ENCODE results near the gene MYOD1.

MYOD1 gene

GRCh38 chr11:17694494-17695110, 24.8 kb upstream of the MYOD1 start:
- POLR2A ChIA-PET, result no interaction called here
- Histone ChIP-seq H3K27me3 (replicated peaks in 2 of 5; ENCODE audit: control insufficient read depth in 4 of 5, insufficient read depth in 5 of 5, low read length in 4 of 5) (peaks cover 12 to 84% (median 24%) of the 10 kb centered on the region in 5 experiments), H3K4me3 (ENCODE audit: control insufficient read depth in 1 of 7, extremely low read depth in 1 of 7, insufficient read depth in 4 of 7, low read depth in 2 of 7, low read length in 6 of 7) (no peak overlapping the region), H3K9me3 (ENCODE audit: control extremely low read depth in 1 of 5, control insufficient read depth in 4 of 5, insufficient read depth in 2 of 5, low read depth in 1 of 5, low read length in 4 of 5) (peaks cover 0 to 2% (median 0%) of the 10 kb centered on the region in 5 experiments), H3K36me3 (ENCODE audit: control insufficient read depth in 4 of 4, insufficient read depth in 4 of 4, low read length in 3 of 4) (no peaks in the 10 kb centered on the region), H3K27ac (ENCODE audit: insufficient read depth in 1 of 2, low read depth in 1 of 2, low read length in 2 of 2, poor library complexity in 1 of 2, severe bottlenecking in 2 of 2) (no peak overlapping the region), H3K4me1 (ENCODE audit: control extremely low read depth in 1 of 4, control insufficient read depth in 4 of 4, insufficient read depth in 4 of 4, low read length in 3 of 4) (peaks cover 0 to 2% (median 0%) of the 10 kb centered on the region in 4 experiments)
- CTCF ChIA-PET, result no interaction called here
- 92% methylated on average over 9 of the region's 10 CpGs for WGBS (ENCODE audit: insufficient coverage)
- no peak for DNase-seq

- ChIA-PET CTCF (no interaction called here), POLR2A (no interaction called here)
- Histone ChIP-seq H3K36me3 (ENCODE audit: control insufficient read depth in 4 of 4, insufficient read depth in 4 of 4, low read length in 3 of 4) (no peaks in the 10 kb centered on the region), H3K27ac (ENCODE audit: insufficient read depth in 1 of 2, low read depth in 1 of 2, low read length in 2 of 2, poor library complexity in 1 of 2, severe bottlenecking in 2 of 2) (no peak overlapping the region), H3K27me3 (replicated peaks in 2 of 5; ENCODE audit: control insufficient read depth in 4 of 5, insufficient read depth in 5 of 5, low read length in 4 of 5) (peaks cover 9 to 76% (median 24%) of the 10 kb centered on the region in 5 experiments), H3K4me1 (ENCODE audit: control extremely low read depth in 1 of 4, control insufficient read depth in 4 of 4, insufficient read depth in 4 of 4, low read length in 3 of 4) (peaks cover 0 to 2% (median 0%) of the 10 kb centered on the region in 4 experiments), H3K9me3 (ENCODE audit: control extremely low read depth in 1 of 5, control insufficient read depth in 4 of 5, insufficient read depth in 2 of 5, low read depth in 1 of 5, low read length in 4 of 5) (peaks cover 0 to 2% (median 0%) of the 10 kb centered on the region in 5 experiments), H3K4me3 (ENCODE audit: control insufficient read depth in 1 of 7, extremely low read depth in 1 of 7, insufficient read depth in 4 of 7, low read depth in 2 of 7, low read length in 6 of 7) (no peak overlapping the region)
- DNase-seq, result no peak
- WGBS (ENCODE audit: insufficient coverage), result 10% methylated on average over 48 of the region's 68 CpGs
Observed at GRCh38 chr11:17695454-17696441, 23.6 kb upstream of the MYOD1 start.

GRCh38 chr11:17696741-17697140, 22.6 kb upstream of the MYOD1 start:
- 88% methylated on average over 5 of the region's 5 CpGs for WGBS (ENCODE audit: insufficient coverage)
- no peaks in the 10 kb centered on the region for H3K36me3 ChIP-seq (ENCODE audit: control insufficient read depth in 4 of 4, insufficient read depth in 4 of 4, low read length in 3 of 4)
- DNase-seq, result no peak
- H3K27me3 ChIP-seq (replicated peaks in 2 of 5; ENCODE audit: control insufficient read depth in 4 of 5, insufficient read depth in 5 of 5, low read length in 4 of 5), result peaks cover 9 to 70% (median 24%) of the 10 kb centered on the region in 5 experiments
- H3K27ac ChIP-seq (ENCODE audit: insufficient read depth in 1 of 2, low read depth in 1 of 2, low read length in 2 of 2, poor library complexity in 1 of 2, severe bottlenecking in 2 of 2), result no peak overlapping the region
- ChIA-PET CTCF (no interaction called here), POLR2A (no interaction called here)
- H3K4me3 ChIP-seq (ENCODE audit: control insufficient read depth in 1 of 7, extremely low read depth in 1 of 7, insufficient read depth in 4 of 7, low read depth in 2 of 7, low read length in 6 of 7), result no peak overlapping the region
- H3K9me3 ChIP-seq (ENCODE audit: control extremely low read depth in 1 of 5, control insufficient read depth in 4 of 5, insufficient read depth in 2 of 5, low read depth in 1 of 5, low read length in 4 of 5), result peaks cover 0 to 2% (median 0%) of the 10 kb centered on the region in 5 experiments
- peaks cover 0 to 2% (median 0%) of the 10 kb centered on the region in 4 experiments for H3K4me1 ChIP-seq (ENCODE audit: control extremely low read depth in 1 of 4, control insufficient read depth in 4 of 4, insufficient read depth in 4 of 4, low read length in 3 of 4)

GRCh38 chr11:17697175-17697949, 22.0 kb upstream of the MYOD1 start:
- H3K27me3 ChIP-seq (replicated peaks in 2 of 5; ENCODE audit: control insufficient read depth in 4 of 5, insufficient read depth in 5 of 5, low read length in 4 of 5), result peaks cover 9 to 64% (median 24%) of the 10 kb centered on the region in 5 experiments
- H3K36me3 ChIP-seq (ENCODE audit: control insufficient read depth in 4 of 4, insufficient read depth in 4 of 4, low read length in 3 of 4), result no peaks in the 10 kb centered on the region
- peaks cover 0 to 2% (median 0%) of the 10 kb centered on the region in 5 experiments for H3K9me3 ChIP-seq (ENCODE audit: control extremely low read depth in 1 of 5, control insufficient read depth in 4 of 5, insufficient read depth in 2 of 5, low read depth in 1 of 5, low read length in 4 of 5)
- no peak overlapping the region for H3K27ac ChIP-seq (ENCODE audit: insufficient read depth in 1 of 2, low read depth in 1 of 2, low read length in 2 of 2, poor library complexity in 1 of 2, severe bottlenecking in 2 of 2)
- WGBS (ENCODE audit: insufficient coverage), result 71% methylated on average over 5 of the region's 6 CpGs
- no peak for DNase-seq
- ChIA-PET POLR2A (no interaction called here), CTCF (no interaction called here)
- H3K4me3 ChIP-seq (ENCODE audit: control insufficient read depth in 1 of 7, extremely low read depth in 1 of 7, insufficient read depth in 4 of 7, low read depth in 2 of 7, low read length in 6 of 7), result no peak overlapping the region
- H3K4me1 ChIP-seq (ENCODE audit: control extremely low read depth in 1 of 4, control insufficient read depth in 4 of 4, insufficient read depth in 4 of 4, low read length in 3 of 4), result peaks cover 0 to 2% (median 0%) of the 10 kb centered on the region in 4 experiments

GRCh38 chr11:17699147-17700114, 19.9 kb upstream of the MYOD1 start:
- POLR2A ChIA-PET, result no interaction called here
- CTCF ChIA-PET, result no interaction called here
- Histone ChIP-seq H3K27me3 (replicated peaks in 2 of 5; ENCODE audit: control insufficient read depth in 4 of 5, insufficient read depth in 5 of 5, low read length in 4 of 5) (peaks cover 6 to 46% (median 15%) of the 10 kb centered on the region in 5 experiments), H3K36me3 (ENCODE audit: control insufficient read depth in 4 of 4, insufficient read depth in 4 of 4, low read length in 3 of 4) (no peaks in the 10 kb centered on the region), H3K27ac (ENCODE audit: insufficient read depth in 1 of 2, low read depth in 1 of 2, low read length in 2 of 2, poor library complexity in 1 of 2, severe bottlenecking in 2 of 2) (no peak overlapping the region), H3K4me3 (ENCODE audit: control insufficient read depth in 1 of 7, extremely low read depth in 1 of 7, insufficient read depth in 4 of 7, low read depth in 2 of 7, low read length in 6 of 7) (no peak overlapping the region), H3K4me1 (ENCODE audit: control extremely low read depth in 1 of 4, control insufficient read depth in 4 of 4, insufficient read depth in 4 of 4, low read length in 3 of 4) (peaks cover 0 to 2% (median 0%) of the 10 kb centered on the region in 4 experiments), H3K9me3 (ENCODE audit: control extremely low read depth in 1 of 5, control insufficient read depth in 4 of 5, insufficient read depth in 2 of 5, low read depth in 1 of 5, low read length in 4 of 5) (peaks cover 0 to 8% (median 3%) of the 10 kb centered on the region in 5 experiments)
- no peak for DNase-seq
- 100% methylated on average over 4 of the region's 5 CpGs for WGBS (ENCODE audit: insufficient coverage)

GRCh38 chr11:17700991-17701390, 18.4 kb upstream of the MYOD1 start:
- peaks cover 0 to 37% (median 12%) of the 10 kb centered on the region in 5 experiments for H3K27me3 ChIP-seq (replicated peaks in 2 of 5; ENCODE audit: control insufficient read depth in 4 of 5, insufficient read depth in 5 of 5, low read length in 4 of 5)
- H3K36me3 ChIP-seq (ENCODE audit: control insufficient read depth in 4 of 4, insufficient read depth in 4 of 4, low read length in 3 of 4), result no peaks in the 10 kb centered on the region
- H3K27ac ChIP-seq (ENCODE audit: insufficient read depth in 1 of 2, low read depth in 1 of 2, low read length in 2 of 2, poor library complexity in 1 of 2, severe bottlenecking in 2 of 2), result no peak overlapping the region
- H3K4me1 ChIP-seq (ENCODE audit: control extremely low read depth in 1 of 4, control insufficient read depth in 4 of 4, insufficient read depth in 4 of 4, low read length in 3 of 4), result no peaks in the 10 kb centered on the region
- no peak for DNase-seq
- CTCF ChIA-PET, result no interaction called here
- POLR2A ChIA-PET, result no interaction called here
- WGBS (ENCODE audit: insufficient coverage), result 87% methylated on average over 4 of the region's 4 CpGs
- peaks cover 0 to 8% (median 3%) of the 10 kb centered on the region in 5 experiments for H3K9me3 ChIP-seq (ENCODE audit: control extremely low read depth in 1 of 5, control insufficient read depth in 4 of 5, insufficient read depth in 2 of 5, low read depth in 1 of 5, low read length in 4 of 5)
- H3K4me3 ChIP-seq (ENCODE audit: control insufficient read depth in 1 of 7, extremely low read depth in 1 of 7, insufficient read depth in 4 of 7, low read depth in 2 of 7, low read length in 6 of 7), result no peak overlapping the region

Data from common myeloid progenitor, CD34-positive (primary cell).